Thyroid gland (tissue), 4 donors: ENCODE results near the gene ANKFY1. TPM values are rescaled to one million over a fixed set of nuclear protein-coding genes. Genes with fewer than 3 reads are reported as not detected.

Experiments used
- DNase-seq, 2 donors: peaks; one replicate each; pipeline ENCODE4 v3.0.0-alpha.2; 2019
- H3K27ac ChIP-seq, 3 donors: fragments of 200-600 bp; sonication (generic); 1 replicate in 2 of 3; 2 replicates in 1 of 3; pipeline ENCODE4 v1.5.1; 2016 to 2019; ENCODE audit warnings: mild to moderate bottlenecking in 1 of 3, moderate library complexity in 1 of 3
- H3K27me3 ChIP-seq: fragments of 200-600 bp; sonication (generic); one replicate; pipeline ENCODE4 v1.5.1; 2019
- H3K36me3 ChIP-seq, 2 donors: fragments of 200-600 bp; sonication (generic); one replicate each; pipeline ENCODE4 v1.5.1; 2016 to 2019
- H3K4me1 ChIP-seq, 2 donors: fragments of 200-600 bp; sonication (generic); one replicate each; pipeline ENCODE4 v1.5.1; 2017 to 2019
- H3K4me3 ChIP-seq, 3 donors: fragments of 200-600 bp; sonication (generic); replicated peaks in 1 of 3; 1 replicate in 2 of 3; 2 replicates in 1 of 3; pipeline ENCODE4 v1.5.1; 2016; ENCODE audit warnings: mild to moderate bottlenecking in 1 of 3
- H3K9me3 ChIP-seq: fragments of 200-600 bp; sonication (generic); one replicate; pipeline ENCODE4 v1.5.1; 2017
- POLR2A ChIP-seq, 2 donors: fragments of 450-650 bp; IDR thresholded peaks; one replicate each; pipeline ENCODE4 v1.6.1; 2017; ENCODE audit warnings: antibody characterized with exemption in 2 of 2, mild to moderate bottlenecking in 2 of 2, moderate library complexity in 1 of 2
- WGBS, 2 donors: methylation state at CpG; one replicate each; pipeline ENCODE4 v1.1.5; 2017; 5-methylcytosine and 5-hydroxymethylcytosine counted together
- intact Hi-C: fragments of 100-400 bp; cut with DNase I; formaldehyde crosslinking; loops from one replicate; pipeline ENCODE4 v1.15.1; 2023
- total RNA-seq, 4 donors: library from RNA; depleted of rRNA; stranded (reverse); fragments of >200 nt; gene quantifications; one replicate each; pipeline ENCODE4 v1.2.3, GENCODE V29; 2016
- TF ChIP-seq, protein P1 (sequence below), 6 experiments: fragments of 200-600 bp in 3 of 6; fragments of 450-650 bp in 3 of 6; sonication (generic) in 3 of 6; IDR thresholded peaks; one replicate each; pipeline ENCODE4 v1.5.1; 2016 to 2019; ENCODE audit warnings: antibody characterized with exemption in 6 of 6, mild to moderate bottlenecking in 2 of 6, inconsistent platforms in 1 of 6, moderate library complexity in 1 of 6

Gene ANKFY1
- total RNA-seq, 4 donors from 2014 or later, result 36.8 to 51.3 (median 46.3) TPM

DNA sequence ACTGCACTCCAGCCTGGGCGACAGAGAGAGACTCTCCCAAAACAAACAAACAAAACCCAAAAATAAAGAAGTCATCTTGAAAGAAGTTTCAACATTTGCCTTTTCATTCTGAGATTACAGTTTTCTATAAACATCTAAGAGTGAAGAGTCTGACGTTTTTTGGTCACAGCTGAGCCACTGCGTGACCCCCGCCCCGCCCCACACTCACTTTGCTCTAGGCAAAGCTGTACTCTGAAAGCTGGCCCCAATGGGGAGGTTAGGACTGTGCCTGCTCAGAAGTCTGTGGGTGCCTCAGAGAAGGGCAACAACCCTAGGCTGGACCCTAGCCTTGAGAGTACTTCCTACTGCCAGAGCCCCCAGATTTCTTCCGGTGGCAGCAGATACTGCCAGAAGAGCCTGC lies 101.5 kb downstream of the ANKFY1 start:
- intact Hi-C loops, result no loop called here
- Histone ChIP-seq H3K4me1 (peaks cover 34 to 38% of the 10 kb centered on the region in 2 donors), H3K4me3 (no peak overlapping the region), H3K36me3 (peaks cover 9 to 10% of the 10 kb centered on the region in 2 donors), H3K9me3 (no peaks in the 10 kb centered on the region), H3K27me3 (no peaks in the 10 kb centered on the region), H3K27ac (peak overlapping the region; percentile 76 to 94 (median 81))
- TF ChIP-seq POLR2A (IDR thresholded peaks at IDR 0.05), result no peak
- TF ChIP-seq, protein P1, sequence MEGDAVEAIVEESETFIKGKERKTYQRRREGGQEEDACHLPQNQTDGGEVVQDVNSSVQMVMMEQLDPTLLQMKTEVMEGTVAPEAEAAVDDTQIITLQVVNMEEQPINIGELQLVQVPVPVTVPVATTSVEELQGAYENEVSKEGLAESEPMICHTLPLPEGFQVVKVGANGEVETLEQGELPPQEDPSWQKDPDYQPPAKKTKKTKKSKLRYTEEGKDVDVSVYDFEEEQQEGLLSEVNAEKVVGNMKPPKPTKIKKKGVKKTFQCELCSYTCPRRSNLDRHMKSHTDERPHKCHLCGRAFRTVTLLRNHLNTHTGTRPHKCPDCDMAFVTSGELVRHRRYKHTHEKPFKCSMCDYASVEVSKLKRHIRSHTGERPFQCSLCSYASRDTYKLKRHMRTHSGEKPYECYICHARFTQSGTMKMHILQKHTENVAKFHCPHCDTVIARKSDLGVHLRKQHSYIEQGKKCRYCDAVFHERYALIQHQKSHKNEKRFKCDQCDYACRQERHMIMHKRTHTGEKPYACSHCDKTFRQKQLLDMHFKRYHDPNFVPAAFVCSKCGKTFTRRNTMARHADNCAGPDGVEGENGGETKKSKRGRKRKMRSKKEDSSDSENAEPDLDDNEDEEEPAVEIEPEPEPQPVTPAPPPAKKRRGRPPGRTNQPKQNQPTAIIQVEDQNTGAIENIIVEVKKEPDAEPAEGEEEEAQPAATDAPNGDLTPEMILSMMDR (IDR thresholded peaks at IDR 0.05), result no peak
- 77 to 81% methylated on average over 6 of the region's 6 CpGs for WGBS, 2 donors
- DNase-seq, result no peak

DNA sequence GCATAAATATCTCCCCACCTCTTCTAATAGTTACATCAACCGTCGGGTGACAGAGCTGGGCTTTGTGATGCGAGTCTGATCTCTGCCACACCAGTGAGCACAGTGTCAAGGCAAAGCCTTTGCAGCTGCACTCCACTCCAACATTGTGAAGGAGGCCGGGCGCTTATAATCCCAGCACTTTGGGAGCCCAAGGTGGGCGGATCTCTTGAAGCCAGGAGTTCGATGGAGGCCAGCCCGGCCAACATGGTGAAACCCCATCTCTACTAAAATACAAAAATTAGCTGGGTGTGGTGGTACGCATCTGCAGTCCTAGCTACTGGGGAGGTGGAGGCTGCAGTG lies 101.8 kb downstream of the ANKFY1 start:
- Histone ChIP-seq H3K36me3 (peaks cover 5 to 7% of the 10 kb centered on the region in 2 donors), H3K27me3 (no peaks in the 10 kb centered on the region), H3K9me3 (no peaks in the 10 kb centered on the region), H3K4me1 (peaks cover 34 to 38% of the 10 kb centered on the region in 2 donors), H3K4me3 (no peak overlapping the region), H3K27ac (peak overlapping the region; percentile 1 to 94 (median 76))
- DNase-seq, result peak in 1 of 2 donors; percentile 11
- intact Hi-C loops, result no loop called here
- 82 to 95% methylated on average over 9 of the region's 9 CpGs for WGBS, 2 donors
- TF ChIP-seq, protein P1 (IDR thresholded peaks at IDR 0.05), result no peak
- TF ChIP-seq POLR2A (IDR thresholded peaks at IDR 0.05), result no peak

DNA sequence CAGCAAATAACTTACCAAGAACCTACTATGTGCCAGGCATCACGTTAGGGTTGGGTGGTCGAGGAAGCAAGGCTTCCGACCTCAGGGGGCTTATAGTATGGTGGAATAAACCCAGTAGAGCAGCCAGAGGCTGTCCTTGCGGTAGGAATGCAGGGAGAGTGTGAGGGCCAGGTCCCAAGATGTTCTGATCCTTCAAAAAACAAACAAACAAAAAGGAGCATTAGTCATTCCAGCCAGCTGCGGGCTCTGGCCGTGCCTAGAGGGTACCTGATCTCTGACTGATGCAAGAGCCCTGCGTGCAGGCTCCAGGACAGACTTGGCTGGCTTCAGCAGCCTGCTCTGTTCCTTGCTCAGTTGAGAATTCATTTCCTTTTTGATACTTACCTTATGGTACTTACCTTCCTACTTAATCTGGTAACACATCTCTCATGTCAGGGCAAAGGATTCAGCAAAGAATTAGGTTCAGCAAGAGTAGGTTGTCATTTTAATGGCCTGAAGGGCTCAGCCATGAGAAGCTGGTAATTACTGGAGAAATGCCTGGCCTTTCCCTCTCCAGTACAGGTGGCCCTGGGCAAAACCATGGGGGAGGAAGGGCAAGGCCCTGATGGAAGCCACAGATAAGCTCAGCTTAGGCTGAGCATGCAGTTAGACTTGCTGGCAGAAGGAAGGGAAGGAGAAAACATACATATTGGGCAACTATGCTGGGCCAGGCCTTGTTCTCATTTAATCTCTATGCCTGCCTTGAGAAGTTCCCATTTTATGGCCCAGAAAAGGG lies 102.4 kb downstream of the ANKFY1 start:
- H3K36me3 ChIP-seq, result peaks cover 0 to 1% of the 10 kb centered on the region in 2 donors
- WGBS, 2 donors, result 49 to 59% methylated on average over 7 of the region's 7 CpGs
- DNase-seq, result peak; percentile 71 to 78
- H3K4me3 ChIP-seq, result no peak overlapping the region
- H3K9me3 ChIP-seq, result no peaks in the 10 kb centered on the region
- peak overlapping the region; percentile 57 to 94 (median 76) for H3K27ac ChIP-seq
- peak in 1 of 2 donors; percentile 8 for TF ChIP-seq POLR2A (IDR thresholded peaks at IDR 0.05)
- TF ChIP-seq, protein P1 (IDR thresholded peaks at IDR 0.05), result peak in 4 of 6 experiments; percentile 9 to 34 (median 24)
- intact Hi-C loops, result no loop called here
- H3K4me1 ChIP-seq, result peaks cover 34 to 38% of the 10 kb centered on the region in 2 donors
- H3K27me3 ChIP-seq, result no peaks in the 10 kb centered on the region

DNA sequence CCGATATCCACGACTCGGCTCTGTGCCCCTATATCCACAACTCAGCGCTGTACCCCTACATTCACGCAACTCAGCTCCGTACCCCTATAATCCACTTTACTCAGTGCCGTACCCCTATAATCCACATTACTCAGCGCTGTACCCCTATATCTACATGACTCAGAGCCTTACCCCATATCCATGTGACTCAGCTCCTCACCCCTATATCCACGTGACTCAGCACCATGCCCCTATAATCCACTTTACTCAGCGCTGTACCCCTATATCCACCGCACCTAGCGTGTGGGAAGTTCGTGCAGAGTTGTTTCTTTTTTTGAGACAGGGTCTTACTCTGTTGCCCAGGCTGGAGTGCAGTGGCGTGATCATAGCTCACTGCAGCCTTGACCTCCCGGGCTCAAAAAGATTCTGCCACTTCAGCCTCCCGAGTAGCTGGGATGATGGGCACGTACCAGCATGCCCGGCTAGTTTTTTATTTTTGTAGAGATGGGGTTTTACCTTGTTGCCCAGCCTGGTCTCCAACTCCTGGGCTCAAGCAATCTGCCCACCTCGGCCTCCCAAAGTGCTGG lies 103.4 kb downstream of the ANKFY1 start:
- Histone ChIP-seq H3K4me3 (no peak overlapping the region), H3K27me3 (no peaks in the 10 kb centered on the region), H3K9me3 (no peaks in the 10 kb centered on the region), H3K4me1 (peaks cover 34 to 38% of the 10 kb centered on the region in 2 donors), H3K36me3 (peaks cover 0 to 3% of the 10 kb centered on the region in 2 donors), H3K27ac (peak overlapping the region in 1 of 3 donors; percentile 76)
- WGBS, 2 donors, result 96 to 97% methylated on average over 19 of the region's 19 CpGs
- no peak for DNase-seq
- TF ChIP-seq, protein P1 (IDR thresholded peaks at IDR 0.05), result no peak
- no peak for TF ChIP-seq POLR2A (IDR thresholded peaks at IDR 0.05)
- intact Hi-C loops, result no loop called here

DNA sequence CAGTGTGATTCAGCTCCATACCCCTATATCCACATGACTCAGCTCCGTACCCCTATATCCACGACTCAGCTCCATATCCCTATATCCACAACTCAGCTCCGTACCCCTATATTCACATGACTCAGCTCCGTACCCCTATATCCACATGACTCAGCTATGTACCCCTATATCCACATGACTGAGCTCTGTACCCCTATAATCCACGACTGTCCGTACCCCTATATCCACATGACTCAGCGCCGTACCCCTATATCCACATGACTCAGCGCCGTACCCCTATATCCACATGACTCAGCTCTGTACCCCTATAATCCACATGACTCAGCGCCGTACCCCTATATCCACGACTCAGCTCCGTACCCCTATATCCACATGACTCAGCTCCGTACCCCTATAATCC lies 104.0 kb downstream of the ANKFY1 start:
- no peak for DNase-seq
- Histone ChIP-seq H3K4me1 (peaks cover 34 to 35% of the 10 kb centered on the region in 2 donors), H3K27ac (no peak overlapping the region), H3K27me3 (no peaks in the 10 kb centered on the region), H3K4me3 (no peak overlapping the region), H3K9me3 (no peaks in the 10 kb centered on the region), H3K36me3 (peaks cover 0 to 3% of the 10 kb centered on the region in 2 donors)
- WGBS, 2 donors, result 96 to 97% methylated on average over 15 of the region's 15 CpGs
- no peak for TF ChIP-seq POLR2A (IDR thresholded peaks at IDR 0.05)
- TF ChIP-seq, protein P1 (IDR thresholded peaks at IDR 0.05), result no peak
- intact Hi-C loops, result no loop called here
